DOHH2 (cell line): ENCODE results near the gene C2CD3.

Experiments
- H3F3A ChIP-seq: fragments of 200-600 bp; sonication (generic), shearing (Covaris generic); 2 replicates; pipeline ENCODE4 v1.6.0; 2016; ENCODE audit warnings: antibody characterized with exemption, mild to moderate bottlenecking; ENCODE audit not compliant: control insufficient read depth, insufficient read depth
- H3K27ac ChIP-seq: fragments of 200-600 bp; sonication (generic); 2 replicates; pipeline ENCODE4 v1.5.1; 2014; ENCODE audit warnings: low read depth, mild to moderate bottlenecking, low read length, moderate library complexity
- H3K27me3 ChIP-seq: fragments of 200-600 bp; sonication (generic); 2 replicates; pipeline ENCODE4 v1.6.1; 2014; ENCODE audit warnings: mild to moderate bottlenecking, low read length, mixed read lengths; ENCODE audit not compliant: control insufficient read depth
- H3K36me3 ChIP-seq: fragments of 200-600 bp; sonication (generic); 2 replicates; pipeline ENCODE4 v1.6.1; 2014; ENCODE audit warnings: mild to moderate bottlenecking, low read length, moderate library complexity, mixed read lengths; ENCODE audit not compliant: control insufficient read depth
- H3K4me1 ChIP-seq: fragments of 200-600 bp; sonication (generic); 2 replicates; pipeline ENCODE4 v1.6.1; 2014; ENCODE audit warnings: mild to moderate bottlenecking, low read length, mixed read lengths; ENCODE audit not compliant: control insufficient read depth
- H3K4me2 ChIP-seq: fragments of 200-600 bp; sonication (generic); 2 replicates; pipeline ENCODE4 v1.6.0; 2014; ENCODE audit warnings: mild to moderate bottlenecking, low read length, moderate library complexity
- H3K4me3 ChIP-seq: fragments of 200-600 bp; sonication (generic); 2 replicates; pipeline ENCODE4 v1.5.1; 2014; ENCODE audit warnings: mild to moderate bottlenecking, low read length, mixed read lengths
- H3K79me2 ChIP-seq: fragments of 200-600 bp; sonication (generic); 2 replicates; pipeline ENCODE4 v1.6.1; 2014; ENCODE audit warnings: mild to moderate bottlenecking, low read length, mixed read lengths; ENCODE audit not compliant: control insufficient read depth
- H3K9me2 ChIP-seq: fragments of 200-600 bp; sonication (generic); replicated peaks from 2 replicates; pipeline ENCODE4 v1.6.1; 2014; ENCODE audit warnings: mild to moderate bottlenecking, low read length, mixed read lengths; ENCODE audit not compliant: control insufficient read depth
- H3K9me3 ChIP-seq: fragments of 200-600 bp; sonication (generic); 2 replicates; pipeline ENCODE4 v1.6.1; 2014; ENCODE audit warnings: antibody characterized with exemption, low read length, mixed read lengths; ENCODE audit not compliant: control insufficient read depth, insufficient read depth
- H4K20me1 ChIP-seq: fragments of 200-600 bp; sonication (generic); 2 replicates; pipeline ENCODE4 v1.6.0; 2014; ENCODE audit warnings: low read depth, mild to moderate bottlenecking, antibody characterized with exemption, low read length, moderate library complexity; ENCODE audit not compliant: control insufficient read depth, insufficient read depth
- EZH2phosphoT487 ChIP-seq: fragments of 200-600 bp; sonication (generic); IDR thresholded peaks from 2 replicates; pipeline ENCODE4 v1.6.1; 2017; ENCODE audit warnings: borderline replicate concordance, mild to moderate bottlenecking, antibody characterized with exemption, low read length, moderate library complexity, mixed read lengths
- TF ChIP-seq, protein P1 (sequence below): fragments of 200-600 bp; sonication (generic); IDR thresholded peaks from one replicate; pipeline ENCODE4 v1.5.1; 2014; ENCODE audit warnings: antibody characterized with exemption, mild to moderate bottlenecking, low read depth, low read length; ENCODE audit not compliant: poor library complexity, severe bottlenecking

The C2CD3 gene

GRCh38 chr11:74037309-74037708 lies 133.5 kb downstream of the C2CD3 start:
- peaks cover 85% of the 10 kb centered on the region for H3K36me3 ChIP-seq
- H3K4me2 ChIP-seq = no peak overlapping the region
- H4K20me1 ChIP-seq = no peaks in the 10 kb centered on the region

DNA sequence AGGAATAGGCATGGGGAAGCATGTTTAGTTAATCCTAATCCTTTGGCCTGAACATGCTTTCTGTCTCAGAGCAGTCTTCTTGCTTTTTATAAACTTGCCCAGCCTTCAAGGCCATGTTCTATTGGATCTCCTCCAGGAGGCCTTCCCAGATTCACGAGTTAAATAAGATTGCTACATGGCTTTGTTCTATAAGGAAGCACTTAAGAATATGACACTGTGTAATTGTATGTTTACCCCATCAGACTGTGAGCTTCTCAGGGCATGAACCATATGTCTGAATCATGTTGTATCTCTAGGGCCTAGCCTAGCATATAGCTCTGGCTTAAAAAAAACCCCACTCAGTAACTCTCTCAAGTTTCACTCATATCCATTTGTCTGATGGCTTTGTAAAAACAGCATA lies 135.5 kb downstream of the C2CD3 start:
- H4K20me1 ChIP-seq = no peaks in the 10 kb centered on the region
- H3K36me3 ChIP-seq = peaks cover 79% of the 10 kb centered on the region
- H3K79me2 ChIP-seq = no peaks in the 10 kb centered on the region
- H3K4me1 ChIP-seq = no peaks in the 10 kb centered on the region
- TF ChIP-seq, protein P1, sequence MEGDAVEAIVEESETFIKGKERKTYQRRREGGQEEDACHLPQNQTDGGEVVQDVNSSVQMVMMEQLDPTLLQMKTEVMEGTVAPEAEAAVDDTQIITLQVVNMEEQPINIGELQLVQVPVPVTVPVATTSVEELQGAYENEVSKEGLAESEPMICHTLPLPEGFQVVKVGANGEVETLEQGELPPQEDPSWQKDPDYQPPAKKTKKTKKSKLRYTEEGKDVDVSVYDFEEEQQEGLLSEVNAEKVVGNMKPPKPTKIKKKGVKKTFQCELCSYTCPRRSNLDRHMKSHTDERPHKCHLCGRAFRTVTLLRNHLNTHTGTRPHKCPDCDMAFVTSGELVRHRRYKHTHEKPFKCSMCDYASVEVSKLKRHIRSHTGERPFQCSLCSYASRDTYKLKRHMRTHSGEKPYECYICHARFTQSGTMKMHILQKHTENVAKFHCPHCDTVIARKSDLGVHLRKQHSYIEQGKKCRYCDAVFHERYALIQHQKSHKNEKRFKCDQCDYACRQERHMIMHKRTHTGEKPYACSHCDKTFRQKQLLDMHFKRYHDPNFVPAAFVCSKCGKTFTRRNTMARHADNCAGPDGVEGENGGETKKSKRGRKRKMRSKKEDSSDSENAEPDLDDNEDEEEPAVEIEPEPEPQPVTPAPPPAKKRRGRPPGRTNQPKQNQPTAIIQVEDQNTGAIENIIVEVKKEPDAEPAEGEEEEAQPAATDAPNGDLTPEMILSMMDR = no peak
- no peak for TF ChIP-seq EZH2phosphoT487
- no peak overlapping the region for H3K4me2 ChIP-seq
- H3K27me3 ChIP-seq = no peaks in the 10 kb centered on the region
- no peaks in the 10 kb centered on the region for H3F3A ChIP-seq
- H3K4me3 ChIP-seq = no peak overlapping the region
- H3K9me2 ChIP-seq = no peaks in the 10 kb centered on the region
- no peaks in the 10 kb centered on the region for H3K9me3 ChIP-seq
- no peak overlapping the region for H3K27ac ChIP-seq

More at GRCh38 chr11:74037309-74037708, 133.5 kb downstream of the C2CD3 start:
- H3K4me3 ChIP-seq = no peak overlapping the region
- no peaks in the 10 kb centered on the region for H3F3A ChIP-seq
- H3K9me2 ChIP-seq = no peaks in the 10 kb centered on the region
- H3K27me3 ChIP-seq = no peaks in the 10 kb centered on the region
- H3K4me1 ChIP-seq = no peaks in the 10 kb centered on the region
- no peaks in the 10 kb centered on the region for H3K9me3 ChIP-seq
- H3K27ac ChIP-seq = no peak overlapping the region
- no peaks in the 10 kb centered on the region for H3K79me2 ChIP-seq
- no peak for TF ChIP-seq EZH2phosphoT487
- TF ChIP-seq, protein P1 = no peak

- no peaks in the 10 kb centered on the region for H3F3A ChIP-seq
Measured at GRCh38 chr11:74033046-74033445, 137.8 kb downstream of the C2CD3 start.

More at GRCh38 chr11:74033046-74033445, 137.8 kb downstream of the C2CD3 start:
- H3K4me3 ChIP-seq = no peak overlapping the region
- H3K27ac ChIP-seq = no peak overlapping the region
- TF ChIP-seq EZH2phosphoT487 = no peak
- TF ChIP-seq, protein P1 = peak; percentile 22
- no peaks in the 10 kb centered on the region for H3K4me1 ChIP-seq
- H3K79me2 ChIP-seq = no peaks in the 10 kb centered on the region
- no peaks in the 10 kb centered on the region for H3K9me3 ChIP-seq
- no peaks in the 10 kb centered on the region for H3K27me3 ChIP-seq
- no peaks in the 10 kb centered on the region for H3K9me2 ChIP-seq
- H3K4me2 ChIP-seq = no peak overlapping the region
- peaks cover 64% of the 10 kb centered on the region for H3K36me3 ChIP-seq
- H4K20me1 ChIP-seq = no peaks in the 10 kb centered on the region
